GM12878 (cell line): ENCODE results near the gene C11orf52. TPM values are rescaled to one million over a fixed set of nuclear protein-coding genes. Genes with fewer than 3 reads are reported as not detected.

Experiments
- ATAC-seq: fragments of 200-7000 bp; cut with Tn5 transposase; 3 replicates; pipeline ENCODE4 v1.9.1; 2020; ENCODE audit warnings: mild to moderate bottlenecking, moderate library complexity
- BruUV-seq: library from RNA; stranded (reverse); fragments of 400-500 nt; replicated peaks from 2 replicates; lab custom pipeline; 2021; lab: Mats Ljungman, UMichigan
- CTCF ChIA-PET: fragments of 300-600 bp; sonication (Branson Sonifier 250); formaldehyde crosslinking; extraction: SDS; loops from one replicate; lab custom pipeline; 2021; ENCODE audit warnings: inconsistent platforms; lab: Yijun Ruan, JAX
- POLR2A ChIA-PET: fragments of 350-600 bp; formaldehyde crosslinking; extraction: SDS; loops from one replicate; lab custom pipeline; 2021; ENCODE audit warnings: inconsistent platforms; lab: Charles Lee
- RAD21 ChIA-PET: fragments of 300-600 bp; sonication (Branson Sonifier 250); formaldehyde crosslinking; loops from one replicate; lab custom pipeline; 2023; ENCODE audit warnings: antibody characterized with exemption; ENCODE audit not compliant: unreplicated experiment; lab: Charles Lee
- SMC1A ChIA-PET: fragments of 300-600 bp; sonication (Branson Sonifier 250); formaldehyde crosslinking; loops from one replicate; lab custom pipeline; 2023; ENCODE audit not compliant: unreplicated experiment, uncharacterized antibody; lab: Charles Lee
- DNase-seq: peaks from one replicate; pipeline ENCODE4 v3.0.0-alpha.2; 2011; ENCODE audit warnings: low read depth, low spot score
- FAIRE-seq: peaks from 3 replicates; lab custom pipeline; 2011; peaks lifted over from hg19 to GRCh38; lab: Jason Lieb, UNC
- H2AFZ ChIP-seq: 2 replicates; pipeline ENCODE4 v1.6.0; 2011; ENCODE audit warnings: low read depth, low read length, control low read depth; ENCODE audit not compliant: control insufficient read depth
- H3K27ac ChIP-seq: 2 replicates; pipeline ENCODE4 v1.5.1; 2011; ENCODE audit warnings: control low read depth; ENCODE audit not compliant: control insufficient read depth, insufficient read depth
- H3K27me3 ChIP-seq, 2 experiments: replicated peaks in 1 of 2; 2 replicates each; pipeline versions ENCODE4 v1.6.0 to v1.6.1; 2011; ENCODE audit warnings: low read length in 1 of 2; ENCODE audit not compliant: control insufficient read depth in 2 of 2, insufficient read depth in 2 of 2
- H3K36me3 ChIP-seq, 2 experiments: 2 replicates each; pipeline ENCODE4 v1.5.1; 2011; ENCODE audit warnings: low read length in 1 of 2; ENCODE audit not compliant: control insufficient read depth in 2 of 2, insufficient read depth in 2 of 2
- H3K4me1 ChIP-seq: 2 replicates; pipeline ENCODE4 v1.6.1; 2011; ENCODE audit warnings: mild to moderate bottlenecking, low read length, moderate library complexity, mixed read lengths; ENCODE audit not compliant: control insufficient read depth, insufficient read depth
- H3K4me2 ChIP-seq: 2 replicates; pipeline ENCODE4 v1.6.0; 2011; ENCODE audit warnings: control low read depth; ENCODE audit not compliant: control insufficient read depth, insufficient read depth
- H3K4me3 ChIP-seq: fragments of 200-600 bp; sonication (generic); 2 replicates; pipeline ENCODE4 v1.5.1; 2016
- H3K79me2 ChIP-seq: 2 replicates; pipeline ENCODE4 v1.6.0; 2011; ENCODE audit warnings: low read length; ENCODE audit not compliant: control insufficient read depth, insufficient read depth
- H3K9ac ChIP-seq: 2 replicates; pipeline ENCODE4 v1.8.0; 2011; ENCODE audit warnings: low read length, control low read depth, mixed read lengths; ENCODE audit not compliant: control insufficient read depth, insufficient read depth
- H3K9me3 ChIP-seq: replicated peaks from 3 replicates; pipeline ENCODE4 v1.5.1; 2011; ENCODE audit warnings: mild to moderate bottlenecking, low read length; ENCODE audit not compliant: control insufficient read depth, insufficient read depth
- H4K20me1 ChIP-seq: 2 replicates; pipeline ENCODE4 v1.6.0; 2011; ENCODE audit not compliant: control insufficient read depth, insufficient read depth
- CHD4 ChIP-seq: fragments of 200-600 bp; sonication (generic); IDR thresholded peaks from 2 replicates; pipeline ENCODE4 v1.6.1; 2016; ENCODE audit warnings: mild to moderate bottlenecking
- E4F1 ChIP-seq: fragments of 450-650 bp; IDR thresholded peaks from 2 replicates; pipeline ENCODE4 v1.6.1; 2018; ENCODE audit warnings: borderline replicate concordance, mild to moderate bottlenecking; ENCODE audit not compliant: partially characterized antibody
- ELK1 ChIP-seq: IDR thresholded peaks from 2 replicates; pipeline ENCODE4 v1.6.1; 2012; ENCODE audit warnings: low read depth, low read length, improper control_type of control experiment
- FOS ChIP-seq: IDR thresholded peaks from 3 replicates; pipeline ENCODE4 v1.6.1; 2011; ENCODE audit warnings: borderline replicate concordance; ENCODE audit not compliant: insufficient read length; ENCODE audit errors: extremely low read depth
- KAT2A ChIP-seq: conservative IDR thresholded peaks from 2 replicates; pipeline ENCODE4 v1.6.1; 2011; ENCODE audit warnings: low read depth, low read length; ENCODE audit not compliant: control insufficient read depth
- MTA3 ChIP-seq: IDR thresholded peaks from 2 replicates; pipeline ENCODE4 v1.6.1; 2012; ENCODE audit warnings: low read length, inconsistent platforms, borderline replicate concordance
- MXI1 ChIP-seq: fragments of 150-350 bp; IDR thresholded peaks from 2 replicates; pipeline ENCODE4 v1.6.1; 2011; ENCODE audit warnings: low read depth, mild to moderate bottlenecking, inconsistent platforms, low read length, improper control_type of control experiment
- NKRF ChIP-seq: fragments of 450-650 bp; conservative IDR thresholded peaks from 2 replicates; pipeline ENCODE4 v1.6.1; 2017; ENCODE audit warnings: mild to moderate bottlenecking, moderate library complexity
- NR2C1 ChIP-seq: fragments of 450-650 bp; IDR thresholded peaks from 2 replicates; pipeline ENCODE4 v1.6.1; 2017; ENCODE audit warnings: antibody characterized with exemption, mild to moderate bottlenecking, moderate library complexity
- PML ChIP-seq: IDR thresholded peaks from 2 replicates; pipeline ENCODE4 v1.6.1; 2012; ENCODE audit warnings: low read length, inconsistent platforms
- RELA ChIP-seq: fragments of 450-650 bp; IDR thresholded peaks from 2 replicates; pipeline ENCODE4 v1.8.0; 2014; ENCODE audit warnings: borderline replicate concordance; ENCODE audit not compliant: partially characterized antibody
- SMC3 ChIP-seq: IDR thresholded peaks from 2 replicates; pipeline ENCODE4 v1.6.1; 2011; ENCODE audit warnings: low read length, improper control_type of control experiment, borderline replicate concordance
- TAF1 ChIP-seq: IDR thresholded peaks from 2 replicates; pipeline ENCODE4 v1.6.1; 2011; ENCODE audit warnings: mild to moderate bottlenecking, low read depth, low read length, borderline replicate concordance
- TCF12 ChIP-seq: IDR thresholded peaks from 2 replicates; pipeline ENCODE4 v1.6.1; 2011; ENCODE audit warnings: low read depth, mild to moderate bottlenecking, low read length
- WRNIP1 ChIP-seq: IDR thresholded peaks from 2 replicates; pipeline ENCODE4 v1.6.1; 2011; ENCODE audit warnings: low read depth, low read length, improper control_type of control experiment, borderline replicate concordance
- YY1 ChIP-seq: IDR thresholded peaks from 2 replicates; pipeline ENCODE4 v1.6.1; 2011; ENCODE audit warnings: low read depth, mild to moderate bottlenecking, low read length
- WGBS: methylation state at CpG from one replicate; pipeline ENCODE4 v1.1.6; 2016; ENCODE audit warnings: low lambda C conversion rate; ENCODE audit not compliant: insufficient replicate concordance, insufficient coverage; ENCODE audit errors: missing lambda C conversion rate; 5-methylcytosine and 5-hydroxymethylcytosine counted together
- in situ Hi-C: fragments of 300-500 bp; cut with MboI; formaldehyde crosslinking; loops from 9 replicates; pipeline ENCODE4 v1.14.3; 2018; ENCODE audit warnings: mixed read lengths
- intact Hi-C: fragments of 100-400 bp; cut with micrococcal nuclease; formaldehyde crosslinking; loops from one replicate; pipeline ENCODE4 v1.14.2; 2022; ENCODE audit not compliant: unreplicated experiment
- polyA plus RNA-seq, 11 experiments: library from polyadenylated mRNA; depleted of rRNA in 4 of 11; unstranded in 6 of 11; stranded (reverse) in 5 of 11; fragments of >200 nt; fragmentation: Nextera tagmentation in 4 of 11; fragmentation: Illumina TruSeq in 1 of 11; extraction: Ambion mirVana in 4 of 11; extraction: Trizol in 1 of 11; gene quantifications; 1 replicate in 1 of 11; 2 replicates in 10 of 11; pipeline versions ENCODE4 v1.2.1 to v1.2.3, GENCODE V29; 2011 to 2016; ENCODE audit warnings: inconsistent platforms in 2 of 11, missing spikeins in 2 of 11, low read depth in 1 of 11
- total RNA-seq, 4 experiments: library from RNA; depleted of rRNA in 3 of 4; stranded (reverse); fragments of >200 nt in 3 of 4; fragmentation: Illumina TruSeq in 1 of 4; extraction: Trizol in 1 of 4; gene quantifications; 2 replicates each; pipeline versions ENCODE4 v1.2.1 to v1.2.3, GENCODE V29; 2013 to 2021

Gene C11orf52
- total and polyA plus RNA-seq, 10 of the 15 experiments (the other 5 are each of a cell fraction or from before 2014, with no cell fraction given), result not detected

GRCh38 chr11:111912535-111912934, 6.2 kb upstream of the C11orf52 start, which contains the start of gene HSPB2:
Gene HSPB2, plus strand, starts transcription at chr11:111912734. Its CDS starts 96 bp downstream, at chr11:111912830.
- Histone ChIP-seq H4K20me1 (no peaks in the 10 kb centered on the region), H3K9me3 (no peaks in the 10 kb centered on the region), H3K36me3 (no peaks in the 10 kb centered on the region), H3K9ac (no peak within 1 kb of the TSS), H3K79me2 (no peaks in the 10 kb centered on the region), H3K27me3 (no peaks in the 10 kb centered on the region; a peak in 2 of 4 replicates), H3K27ac (no peak within 1 kb of the TSS), H2AFZ (no peak within 1 kb of the TSS), H3K4me3 (no peak within 1 kb of the TSS), H3K4me2 (no peak within 1 kb of the TSS), H3K4me1 (no peaks in the 10 kb centered on the region)
- ATAC-seq, result no peak
- ChIA-PET RAD21 (no interaction called here), POLR2A (interaction anchor here (0.6 kb wide), 1 partner anchor 17 kb away, joined by 3 read pairs; no protein-coding TSS in a partner anchor), SMC1A (no interaction called here), CTCF (interaction anchor here (1.4 kb wide), 1 partner anchor 14 kb away, joined by 5 read pairs; no protein-coding TSS in a partner anchor)
- TF ChIP-seq MTA3 (no peak), TCF12 (no peak), ELK1 (no peak), WRNIP1 (no peak), KAT2A (no peak), CHD4 (no peak), YY1 (no peak), SMC3 (no peak), FOS (no peak), E4F1 (no peak), TAF1 (no peak), RELA (no peak), MXI1 (no peak), NR2C1 (no peak), PML (no peak), NKRF (no peak)
- DNase-seq, result no peak
- BruUV-seq, result no TSS peak
- intact Hi-C loops, result no loop called here
- no peak for FAIRE-seq
- WGBS, result 27% methylated on average over 12 of the region's 26 CpGs
- in situ Hi-C loops, result no loop called here
